Erythroblast (primary cell): ENCODE measurements around the gene ADAMTS12.
"Not testable (repeated sequence)": the region's sequence is repeated elsewhere in the genome, so short reads cannot be mapped to it uniquely, and the experiment has no call there.

Source experiments
- GATA1 ChIP-seq: IDR thresholded peaks from 2 replicates; pipeline ENCODE4 v1.6.1; 2011; ENCODE audit warnings: low read depth, mild to moderate bottlenecking, control low read depth, low read length, moderate library complexity
- POLR2A ChIP-seq: IDR thresholded peaks from 2 replicates; pipeline ENCODE4 v1.6.1; 2011; ENCODE audit warnings: mild to moderate bottlenecking, low read length

GRCh38 chr5:33906248-33906647, 14.5 kb upstream of the ADAMTS12 start:
- TF ChIP-seq POLR2A, GATA1: not testable (repeated sequence)
